GM12872 (cell line): ENCODE data around the gene SLC22A3.

Experiments used
- TF ChIP-seq, protein P1 (sequence below): IDR thresholded peaks from 3 replicates; pipeline ENCODE4 v1.5.1; 2011; ENCODE audit warnings: low read depth, mild to moderate bottlenecking, low read length, moderate library complexity; ENCODE audit not compliant: insufficient read depth

SLC22A3 gene

DNA sequence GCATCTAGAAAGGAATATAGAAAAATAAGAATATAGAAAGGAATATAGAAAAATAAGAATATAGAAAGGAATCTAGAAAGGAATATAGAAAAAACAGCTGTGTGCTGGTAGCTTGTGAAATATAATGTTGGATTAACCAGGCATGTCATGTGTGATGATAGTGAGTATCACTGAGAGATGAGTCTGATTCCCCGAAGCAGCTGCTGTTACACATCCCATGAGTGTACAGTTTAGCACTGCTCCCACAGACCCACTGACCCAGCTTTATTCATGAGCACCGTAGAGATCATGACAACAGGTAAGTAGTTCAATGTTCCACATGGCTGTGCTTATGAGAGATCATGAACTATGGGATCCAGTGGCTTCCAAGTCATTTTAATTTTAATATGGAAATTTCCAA, 64.8 kb downstream of the SLC22A3 start:
- TF ChIP-seq, protein P1, sequence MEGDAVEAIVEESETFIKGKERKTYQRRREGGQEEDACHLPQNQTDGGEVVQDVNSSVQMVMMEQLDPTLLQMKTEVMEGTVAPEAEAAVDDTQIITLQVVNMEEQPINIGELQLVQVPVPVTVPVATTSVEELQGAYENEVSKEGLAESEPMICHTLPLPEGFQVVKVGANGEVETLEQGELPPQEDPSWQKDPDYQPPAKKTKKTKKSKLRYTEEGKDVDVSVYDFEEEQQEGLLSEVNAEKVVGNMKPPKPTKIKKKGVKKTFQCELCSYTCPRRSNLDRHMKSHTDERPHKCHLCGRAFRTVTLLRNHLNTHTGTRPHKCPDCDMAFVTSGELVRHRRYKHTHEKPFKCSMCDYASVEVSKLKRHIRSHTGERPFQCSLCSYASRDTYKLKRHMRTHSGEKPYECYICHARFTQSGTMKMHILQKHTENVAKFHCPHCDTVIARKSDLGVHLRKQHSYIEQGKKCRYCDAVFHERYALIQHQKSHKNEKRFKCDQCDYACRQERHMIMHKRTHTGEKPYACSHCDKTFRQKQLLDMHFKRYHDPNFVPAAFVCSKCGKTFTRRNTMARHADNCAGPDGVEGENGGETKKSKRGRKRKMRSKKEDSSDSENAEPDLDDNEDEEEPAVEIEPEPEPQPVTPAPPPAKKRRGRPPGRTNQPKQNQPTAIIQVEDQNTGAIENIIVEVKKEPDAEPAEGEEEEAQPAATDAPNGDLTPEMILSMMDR, result no peak

DNA sequence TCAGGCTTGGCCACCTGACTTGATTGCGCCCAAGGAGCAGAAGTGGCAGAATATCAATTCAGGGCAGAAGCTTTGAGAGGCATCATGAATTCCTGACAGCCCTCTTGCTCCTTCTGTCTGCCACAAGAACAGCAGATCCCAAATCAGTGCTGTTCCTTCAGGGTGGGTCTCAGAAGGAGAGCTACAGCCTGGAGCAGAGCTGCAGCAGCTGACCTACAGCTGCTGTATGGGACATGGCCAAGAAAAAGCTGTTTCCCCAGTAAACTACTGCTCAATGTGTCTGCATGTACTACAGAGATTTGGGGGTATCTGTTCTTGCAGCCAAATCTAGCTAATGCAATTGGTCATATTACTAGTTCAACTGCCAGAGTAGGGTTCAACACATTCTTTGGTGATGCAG, 69.0 kb downstream of the SLC22A3 start:
- TF ChIP-seq, protein P1, result no peak

DNA sequence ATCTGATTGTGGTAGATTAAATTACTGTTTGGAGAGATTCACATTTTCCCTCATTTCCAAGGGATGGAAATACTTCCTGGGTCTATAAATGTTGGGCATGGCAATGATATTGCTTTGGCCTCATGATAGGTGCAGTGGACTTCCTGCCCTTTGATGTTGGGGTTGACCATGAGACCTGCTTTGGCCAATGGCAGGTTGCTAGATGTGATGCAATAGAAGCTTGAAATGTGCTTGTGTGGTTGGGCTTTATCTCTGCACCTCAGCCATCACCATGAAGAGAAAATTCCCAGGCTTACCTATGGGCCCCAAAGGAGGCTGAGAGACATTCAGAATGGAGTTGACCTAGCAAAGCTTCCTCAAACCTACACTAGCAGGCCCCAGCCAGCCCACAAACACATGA, 69.4 kb downstream of the SLC22A3 start:
- TF ChIP-seq, protein P1, result no peak

DNA sequence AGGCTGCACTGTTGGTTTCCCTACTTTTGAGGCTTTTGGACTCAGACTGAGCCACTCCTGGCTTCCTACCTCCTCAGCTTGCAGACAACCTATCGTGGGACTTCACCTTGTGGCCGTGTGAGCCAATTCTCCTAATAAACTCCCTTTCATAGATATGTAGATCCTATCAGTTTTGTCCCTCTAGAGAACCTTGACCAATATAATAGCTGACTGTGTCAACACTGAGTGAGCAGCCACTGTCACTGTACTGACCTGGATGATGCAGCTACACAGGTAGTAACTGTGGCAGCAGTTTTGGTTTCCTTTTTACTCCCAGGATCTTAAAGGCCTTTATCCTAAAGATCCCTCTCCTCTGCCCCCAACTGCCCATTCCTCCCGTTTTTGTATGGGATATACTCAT, 70.2 kb downstream of the SLC22A3 start:
- TF ChIP-seq, protein P1, result no peak

DNA sequence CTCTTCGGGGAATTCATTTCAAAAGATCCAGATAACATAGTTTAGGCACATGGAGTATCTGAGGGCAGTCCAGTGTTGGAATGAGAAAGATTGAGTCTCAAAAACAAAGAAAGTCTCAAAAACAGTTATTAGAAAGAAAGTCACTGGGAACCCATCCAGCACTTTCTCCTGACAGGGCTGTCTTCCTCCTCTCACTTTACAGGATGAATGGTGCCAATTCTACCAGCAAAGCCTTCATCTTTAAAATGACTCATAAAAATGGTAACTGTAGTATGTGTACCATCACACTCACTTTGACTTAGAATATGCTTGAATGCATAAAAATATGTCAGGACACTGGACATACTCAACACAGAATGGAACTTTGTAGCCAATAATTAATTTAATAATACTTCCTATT, 71.3 kb downstream of the SLC22A3 start:
- TF ChIP-seq, protein P1, result no peak

DNA sequence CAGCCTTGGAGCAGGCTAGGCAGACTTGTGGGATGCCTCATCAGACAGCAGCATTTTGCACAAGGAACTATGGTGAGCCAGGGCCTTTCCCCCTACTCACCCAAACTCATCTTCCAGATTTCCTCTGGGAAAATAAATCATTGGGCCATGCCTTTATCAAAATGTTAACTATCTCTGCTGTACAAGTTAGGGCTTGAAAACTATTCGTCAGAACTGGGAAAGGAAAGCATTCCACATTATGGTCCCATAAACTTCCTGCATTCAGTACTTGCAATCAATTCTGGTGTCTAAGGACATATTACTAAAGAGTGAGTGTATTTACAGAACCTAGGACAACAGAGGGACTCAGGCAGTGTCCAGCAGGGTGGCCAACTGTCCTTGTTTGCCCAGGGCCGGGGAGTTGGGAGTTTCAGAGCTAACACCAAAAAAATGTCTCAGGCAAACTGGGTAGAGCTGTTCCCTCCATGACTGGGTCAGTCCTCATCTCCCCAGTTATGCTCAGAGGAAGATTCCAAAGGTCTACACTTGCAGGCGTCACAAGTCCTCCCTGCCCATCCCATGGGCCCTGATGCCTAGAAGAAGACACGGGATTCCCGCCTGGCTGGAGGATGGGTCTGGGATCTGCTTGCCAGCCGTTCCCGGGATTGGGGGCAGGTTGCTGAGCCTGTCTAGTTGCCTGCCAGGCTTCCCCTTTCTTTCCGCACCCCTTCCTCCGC, 72.2 kb downstream of the SLC22A3 start:
- TF ChIP-seq, protein P1, result no peak

DNA sequence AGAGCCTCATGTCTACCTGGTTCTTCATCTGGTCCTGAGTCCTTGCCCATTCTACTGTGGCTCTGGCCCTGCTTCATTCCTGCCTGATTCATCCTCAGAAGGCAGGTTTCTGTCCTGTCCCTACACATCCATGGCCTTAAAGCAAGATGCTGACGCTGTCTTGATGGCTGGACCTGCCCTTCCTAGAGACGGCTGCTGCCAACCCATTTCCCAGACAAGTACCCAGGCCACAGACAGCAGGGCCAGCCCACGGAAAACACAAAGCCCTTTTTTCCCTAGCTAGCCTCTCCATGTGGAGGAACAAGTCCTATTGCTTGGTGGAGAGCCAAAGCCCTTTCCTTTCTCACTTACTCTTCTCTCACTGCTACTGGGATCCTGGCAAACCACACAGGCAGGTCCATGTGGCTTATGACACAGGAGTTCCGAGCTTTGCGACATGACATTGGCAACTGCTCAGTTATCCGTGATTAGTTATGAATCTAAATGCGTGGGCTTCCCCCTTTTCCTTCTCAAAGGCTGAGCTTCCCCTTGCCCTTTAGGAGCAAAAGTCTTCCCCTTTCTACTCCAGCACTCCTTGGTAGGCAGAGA, 72.9 kb downstream of the SLC22A3 start:
- TF ChIP-seq, protein P1, result no peak
